COLO668 (cell line): ENCODE measurements around the gene ZDBF2.
"Not testable (repeated sequence)": the region's sequence is repeated elsewhere in the genome, so short reads cannot be mapped to it uniquely, and the experiment has no call there.

Source experiments
- DNase-seq: peaks from one replicate; lab custom pipeline; 2025; ENCODE audit not compliant: unreplicated experiment; lab: John Stamatoyannopoulos, UW

Gene ZDBF2

GRCh38 chr2:206323486-206323885 lies 49.0 kb downstream of the ZDBF2 start:
- DNase-seq = no peak

- no peak for DNase-seq
Observed at GRCh38 chr2:206324869-206325268, 50.4 kb downstream of the ZDBF2 start.

- DNase-seq = no peak
Observed at GRCh38 chr2:206328974-206329373, 54.5 kb downstream of the ZDBF2 start.

GRCh38 chr2:206336861-206337260 lies 62.4 kb downstream of the ZDBF2 start:
- no peak for DNase-seq

GRCh38 chr2:206337956-206338355 lies 63.5 kb downstream of the ZDBF2 start:
- no peak for DNase-seq

- no peak for DNase-seq
Observed at GRCh38 chr2:206341396-206341795, 66.9 kb downstream of the ZDBF2 start.

- DNase-seq = no peak
Observed at GRCh38 chr2:206343144-206343543, 68.7 kb downstream of the ZDBF2 start.

- DNase-seq = no peak
Observed at GRCh38 chr2:206343816-206344215, 69.4 kb downstream of the ZDBF2 start.

GRCh38 chr2:206345606-206346005 lies 71.1 kb downstream of the ZDBF2 start:
- no peak for DNase-seq

- DNase-seq = no peak
Observed at GRCh38 chr2:206349375-206349774, 74.9 kb downstream of the ZDBF2 start.

GRCh38 chr2:206352571-206352970 lies 78.1 kb downstream of the ZDBF2 start:
- no peak for DNase-seq

- DNase-seq = no peak
Observed at GRCh38 chr2:206353685-206354084, 79.2 kb downstream of the ZDBF2 start.

- no peak for DNase-seq
Observed at GRCh38 chr2:206354129-206354528, 79.7 kb downstream of the ZDBF2 start.

GRCh38 chr2:206356840-206357239 lies 82.4 kb downstream of the ZDBF2 start:
- DNase-seq = not testable (repeated sequence)

GRCh38 chr2:206360840-206361239 lies 86.4 kb downstream of the ZDBF2 start:
- not testable (repeated sequence) for DNase-seq

- DNase-seq = no peak
Observed at GRCh38 chr2:206361407-206362045, 87.1 kb downstream of the ZDBF2 start.
